ENCODE data around the gene NDOR1.

NDOR1 gene

DNA sequence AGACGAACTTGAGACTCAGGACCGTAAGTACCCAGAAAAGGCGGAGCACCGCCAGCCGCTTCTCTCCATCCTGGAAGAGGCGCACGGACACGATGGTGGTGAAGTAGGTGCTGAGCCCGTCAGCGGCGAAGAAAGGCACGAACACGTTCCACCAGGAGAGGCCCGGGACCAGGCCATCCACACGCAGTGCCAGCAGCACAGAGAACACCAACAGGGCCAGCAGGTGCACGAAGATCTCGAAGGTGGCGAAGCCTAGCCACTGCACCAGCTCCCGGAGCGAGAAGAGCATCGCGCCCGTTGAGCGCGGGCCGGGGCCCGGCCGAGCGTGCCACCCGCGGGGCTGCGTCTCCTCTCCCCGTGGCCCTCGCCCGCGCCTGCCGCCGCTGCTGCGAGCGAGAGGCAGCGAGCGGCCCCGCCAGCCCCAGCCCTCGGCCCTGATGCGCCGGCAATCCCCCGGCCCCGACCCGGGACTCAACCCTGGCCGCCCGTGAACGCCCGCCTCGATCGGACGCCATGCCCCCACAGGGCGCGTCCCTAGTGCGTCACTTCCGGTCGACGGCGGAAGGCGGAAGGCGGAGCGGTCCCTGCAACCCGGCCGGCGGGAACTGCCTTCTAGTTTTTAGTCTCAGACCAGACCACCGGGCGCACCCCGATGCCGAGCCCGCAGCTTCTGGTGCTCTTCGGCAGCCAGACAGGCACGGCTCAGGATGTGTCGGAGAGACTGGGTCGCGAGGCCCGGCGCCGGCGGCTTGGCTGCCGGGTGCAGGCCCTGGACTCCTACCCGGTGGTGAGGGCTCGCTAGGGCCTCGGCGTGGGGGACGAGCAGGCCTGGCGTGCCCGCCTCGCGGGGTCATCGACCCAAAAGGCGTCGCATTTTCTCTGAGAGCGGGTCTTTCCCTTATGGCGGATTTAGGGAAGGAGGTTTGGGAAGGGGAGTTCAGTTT, at the start of gene NDOR1, which contains the start of gene TMEM203:
Gene NDOR1, plus strand, starts transcription at position 575 of the 944 bp plus-strand sequence. Its CDS starts 78 bp downstream, at position 653.
Gene TMEM203, minus strand, starts transcription at position 523 of the 944 bp plus-strand sequence. Its CDS starts 234 bp downstream, at position 289.
- FAIRE-seq, result no peak

DNA sequence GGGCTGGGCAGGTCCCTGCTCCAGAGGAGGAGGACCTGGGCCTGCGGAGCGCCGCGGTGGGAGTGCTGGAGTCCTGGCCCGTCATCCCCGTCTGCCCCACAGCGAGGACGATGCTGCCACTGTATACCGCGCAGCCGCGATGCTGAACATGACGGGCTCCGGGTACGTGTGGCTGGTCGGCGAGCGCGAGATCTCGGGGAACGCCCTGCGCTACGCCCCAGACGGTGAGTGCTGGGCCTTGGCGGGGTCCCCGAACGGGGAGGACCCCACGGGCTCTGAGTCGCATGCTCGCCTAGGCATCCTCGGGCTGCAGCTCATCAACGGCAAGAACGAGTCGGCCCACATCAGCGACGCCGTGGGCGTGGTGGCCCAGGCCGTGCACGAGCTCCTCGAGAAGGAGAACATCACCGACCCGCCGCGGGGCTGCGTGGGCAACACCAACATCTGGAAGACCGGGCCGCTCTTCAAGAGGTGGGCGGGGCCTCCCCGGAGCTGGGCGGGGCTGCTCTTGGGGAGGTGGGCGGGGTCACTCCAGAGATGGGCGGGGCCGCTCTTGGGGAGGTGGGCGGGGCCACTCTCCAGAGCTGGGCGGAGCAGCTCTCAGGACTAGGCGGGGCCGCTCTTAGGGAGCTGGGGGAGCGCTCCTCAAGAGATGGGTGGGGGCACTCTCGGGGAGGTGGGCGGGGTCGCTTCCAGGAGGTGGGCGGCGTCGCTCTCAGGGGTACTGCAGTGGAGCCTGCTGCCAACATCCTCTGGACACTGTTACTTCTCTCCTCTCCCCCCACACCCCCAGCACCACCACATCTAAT, 48.7 kb upstream of the NDOR1 start:
- FAIRE-seq, result no peak

DNA sequence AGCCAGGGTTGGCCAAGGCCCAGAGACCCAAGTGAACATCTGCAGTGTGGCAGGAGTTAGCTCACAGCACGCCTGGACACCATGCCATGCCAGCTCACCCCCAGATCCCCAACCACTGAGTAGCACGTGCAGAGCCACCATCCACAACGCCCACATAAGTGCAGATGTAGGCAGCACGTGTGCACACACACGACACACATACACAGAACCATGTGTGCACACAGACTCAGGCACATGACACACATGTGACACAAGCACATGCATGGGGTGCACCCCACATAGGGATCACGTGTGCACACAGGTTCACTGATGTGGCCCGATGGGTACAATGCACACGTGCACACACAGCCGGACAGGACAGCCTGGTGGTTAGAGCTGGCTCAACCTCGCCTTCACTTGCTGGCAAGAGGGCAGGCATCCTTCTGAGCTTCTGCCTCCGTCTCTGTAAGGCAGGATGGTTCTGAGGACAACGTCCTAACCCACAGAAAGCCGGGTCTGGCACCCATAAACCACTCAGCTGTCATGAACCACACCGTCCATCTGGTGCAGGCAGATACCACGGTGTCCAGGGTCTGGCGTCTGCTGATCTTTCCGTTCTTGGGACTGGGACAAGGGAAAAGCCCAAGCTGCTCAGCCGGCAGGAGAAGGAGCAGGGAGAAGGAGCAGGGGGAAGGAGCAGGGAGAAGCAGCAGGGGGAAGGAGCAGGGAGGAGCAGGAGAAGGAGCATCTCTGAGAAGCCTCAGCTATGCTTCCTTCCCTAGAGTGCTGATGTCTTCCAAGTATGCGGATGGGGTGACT, 47.7 kb upstream of the NDOR1 start:
- FAIRE-seq, result no peak

DNA sequence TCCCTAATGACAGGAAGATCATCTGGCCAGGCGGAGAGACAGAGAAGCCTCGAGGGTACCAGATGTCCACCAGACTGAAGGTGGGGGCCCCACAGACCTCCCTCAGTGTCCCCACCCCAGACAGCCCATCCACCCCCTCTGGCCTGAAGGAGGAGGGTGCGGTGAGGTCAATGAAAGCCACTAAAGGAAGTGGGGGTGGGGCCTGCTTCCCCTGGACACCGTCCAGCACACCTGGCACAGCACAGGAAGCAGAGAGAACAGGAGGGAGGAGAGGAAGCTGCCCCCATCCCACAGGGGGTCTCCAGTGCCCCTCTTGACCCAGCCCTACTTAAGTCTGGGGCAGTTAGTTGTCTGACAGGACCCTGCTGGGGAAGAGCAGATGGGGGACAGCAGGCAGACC, 46.9 kb upstream of the NDOR1 start:
- FAIRE-seq, result no peak

DNA sequence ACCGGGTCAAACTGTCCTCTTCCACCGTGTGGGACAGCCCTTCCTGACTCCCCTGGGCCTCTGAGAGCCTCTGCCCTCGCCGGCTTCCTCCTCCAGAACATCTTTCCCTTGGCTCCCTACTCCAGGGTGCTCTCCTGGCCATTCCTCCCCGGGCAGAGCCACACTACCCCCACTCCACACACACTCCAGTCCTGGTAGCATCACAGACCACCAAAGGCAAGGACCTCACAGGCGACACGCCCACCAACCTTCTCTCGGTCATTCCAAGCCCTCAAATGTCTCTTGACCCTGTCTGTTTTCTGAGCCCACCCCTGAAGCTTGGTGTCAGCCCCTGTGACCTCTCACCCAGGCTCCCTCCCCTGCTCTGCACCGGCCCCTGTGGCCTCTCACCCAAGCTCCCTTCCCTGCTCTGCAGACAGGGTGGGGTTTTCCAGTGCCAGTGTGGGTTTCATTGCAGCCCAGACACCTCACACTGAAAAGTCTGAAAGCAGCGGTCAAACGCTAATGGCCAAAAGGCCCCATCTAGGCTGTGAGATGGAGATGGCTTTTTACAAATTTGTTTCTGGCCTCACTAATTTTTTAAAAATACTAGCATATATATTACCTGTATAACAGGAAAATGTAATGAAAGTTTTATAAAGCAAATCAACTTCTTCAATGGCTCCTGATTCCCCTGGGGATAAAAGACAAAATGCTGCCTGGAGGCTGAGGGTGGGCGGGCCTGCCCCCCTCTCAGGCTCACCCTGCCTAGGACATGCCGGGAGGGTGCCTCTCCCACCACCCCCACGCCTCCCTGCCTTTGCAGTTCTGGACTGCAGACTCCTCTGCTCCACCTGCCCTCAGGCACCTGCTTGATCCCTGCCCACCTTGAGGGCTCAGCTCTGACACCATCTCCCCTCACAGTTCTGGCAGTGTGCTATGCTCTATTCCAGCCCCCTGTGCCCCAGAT, 46.1 kb upstream of the NDOR1 start:
- no peak for FAIRE-seq

DNA sequence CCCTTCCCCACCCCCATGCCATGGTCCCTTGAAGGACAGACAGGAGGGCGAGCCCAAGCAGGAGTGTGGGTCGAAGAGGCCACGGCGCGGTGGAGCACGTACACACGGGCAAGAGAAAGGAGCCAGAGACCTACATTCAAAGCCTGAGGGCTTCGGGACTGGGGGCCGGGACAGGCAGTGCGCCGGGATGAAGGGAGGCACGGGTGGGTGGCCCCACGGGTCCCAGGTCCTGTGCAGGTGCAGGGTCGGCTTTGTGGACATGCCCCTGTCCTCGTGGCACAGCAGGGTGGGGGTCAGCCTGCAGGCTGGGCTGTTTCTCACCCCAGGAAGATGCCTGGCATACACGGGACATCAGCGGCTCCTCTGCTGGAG, 45.5 kb upstream of the NDOR1 start:
- FAIRE-seq, result no peak

DNA sequence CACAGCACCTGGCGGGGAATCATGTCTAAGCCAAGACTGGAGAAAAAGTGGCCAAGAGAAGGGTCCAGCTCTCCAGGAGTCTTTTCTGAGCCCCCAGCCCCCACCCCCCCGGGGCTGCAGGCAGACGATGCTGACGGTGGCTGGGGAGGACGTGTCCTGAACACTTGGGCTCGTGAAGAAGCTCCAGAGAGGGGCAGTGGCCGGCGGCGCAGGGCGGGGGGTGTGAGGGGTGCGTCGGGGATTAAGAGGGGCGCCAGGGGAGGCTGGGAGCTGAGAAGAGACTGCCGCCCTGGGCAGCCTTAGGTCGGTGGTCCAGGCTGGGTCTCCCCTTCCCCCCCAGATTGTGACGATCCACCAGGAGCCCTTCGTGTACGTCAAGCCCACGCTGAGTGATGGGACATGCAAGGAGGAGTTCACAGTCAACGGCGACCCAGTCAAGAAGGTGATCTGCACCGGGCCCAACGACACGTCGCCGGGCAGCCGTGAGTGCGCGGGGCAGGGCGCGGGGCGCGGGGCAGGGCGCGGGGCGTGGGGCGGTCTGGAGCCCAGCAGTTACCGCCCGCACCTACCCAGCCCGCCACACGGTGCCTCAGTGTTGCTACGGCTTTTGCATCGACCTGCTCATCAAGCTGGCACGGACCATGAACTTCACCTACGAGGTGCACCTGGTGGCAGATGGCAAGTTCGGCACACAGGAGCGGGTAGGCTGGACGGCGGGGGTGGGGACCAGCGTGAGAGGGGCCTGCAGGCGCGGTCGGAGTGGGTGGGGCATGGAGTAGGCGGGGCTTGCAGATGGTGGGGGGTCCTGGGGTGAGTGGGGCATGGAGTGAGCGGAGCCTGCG, 44.6 kb upstream of the NDOR1 start:
- FAIRE-seq, result no peak

DNA sequence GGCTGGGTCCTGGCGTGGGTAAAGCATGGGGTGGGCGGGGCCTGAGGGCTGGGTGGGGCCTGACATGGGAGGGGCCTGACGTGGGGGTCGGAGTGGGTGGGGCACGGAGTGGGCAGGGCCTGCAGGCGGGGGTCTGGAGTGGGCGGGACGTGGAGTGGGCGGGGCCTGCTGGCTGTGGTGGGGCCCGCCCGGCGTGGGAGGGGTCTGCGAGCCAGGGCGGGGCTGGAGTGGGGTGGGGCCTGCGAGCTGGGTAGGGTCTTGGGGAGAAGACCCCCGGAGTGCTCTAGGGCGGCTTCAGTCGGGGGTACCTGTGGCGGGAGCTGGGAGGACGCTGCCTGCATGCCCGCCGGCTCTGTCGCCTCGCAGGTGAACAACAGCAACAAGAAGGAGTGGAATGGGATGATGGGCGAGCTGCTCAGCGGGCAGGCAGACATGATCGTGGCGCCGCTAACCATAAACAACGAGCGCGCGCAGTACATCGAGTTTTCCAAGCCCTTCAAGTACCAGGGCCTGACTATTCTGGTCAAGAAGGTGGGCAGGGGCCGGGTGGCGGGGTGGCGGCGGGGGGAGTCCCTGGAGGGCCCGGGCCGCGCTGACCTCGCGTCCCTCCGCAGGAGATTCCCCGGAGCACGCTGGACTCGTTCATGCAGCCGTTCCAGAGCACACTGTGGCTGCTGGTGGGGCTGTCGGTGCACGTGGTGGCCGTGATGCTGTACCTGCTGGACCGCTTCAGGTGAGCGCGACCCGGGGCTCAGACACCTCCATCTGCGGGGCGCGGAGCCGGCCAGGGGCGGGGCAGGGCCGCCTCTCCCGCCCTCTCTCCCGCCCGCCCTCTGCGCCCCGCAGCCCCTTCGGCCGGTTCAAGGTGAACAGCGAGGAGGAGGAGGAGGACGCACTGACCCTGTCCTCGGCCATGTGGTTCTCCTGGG, 43.7 kb upstream of the NDOR1 start:
- FAIRE-seq, result no peak

DNA sequence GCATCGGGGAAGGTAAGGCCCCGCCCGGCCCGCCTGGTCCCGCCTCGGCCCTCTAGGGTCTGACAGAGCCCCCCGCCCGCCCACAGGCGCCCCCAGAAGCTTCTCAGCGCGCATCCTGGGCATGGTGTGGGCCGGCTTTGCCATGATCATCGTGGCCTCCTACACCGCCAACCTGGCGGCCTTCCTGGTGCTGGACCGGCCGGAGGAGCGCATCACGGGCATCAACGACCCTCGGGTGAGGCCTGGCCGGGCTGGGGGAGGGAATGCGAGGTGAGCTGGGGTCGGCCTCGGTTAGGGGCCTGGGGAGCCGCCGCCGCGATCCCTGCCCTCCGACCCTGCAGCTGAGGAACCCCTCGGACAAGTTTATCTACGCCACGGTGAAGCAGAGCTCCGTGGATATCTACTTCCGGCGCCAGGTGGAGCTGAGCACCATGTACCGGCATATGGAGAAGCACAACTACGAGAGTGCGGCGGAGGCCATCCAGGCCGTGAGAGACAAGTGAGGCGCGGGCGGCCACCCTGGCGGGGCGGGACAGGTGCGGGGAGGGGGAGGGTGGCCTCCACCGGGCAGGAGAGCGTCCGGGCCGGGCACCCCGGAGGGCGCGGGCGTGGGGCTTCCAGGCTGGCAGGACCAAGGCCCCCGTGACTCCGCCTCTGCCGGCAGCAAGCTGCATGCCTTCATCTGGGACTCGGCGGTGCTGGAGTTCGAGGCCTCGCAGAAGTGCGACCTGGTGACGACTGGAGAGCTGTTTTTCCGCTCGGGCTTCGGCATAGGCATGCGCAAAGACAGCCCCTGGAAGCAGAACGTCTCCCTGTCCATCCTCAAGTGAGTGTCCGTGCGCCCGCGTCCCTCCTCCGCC, 42.8 kb upstream of the NDOR1 start:
- no peak for FAIRE-seq

DNA sequence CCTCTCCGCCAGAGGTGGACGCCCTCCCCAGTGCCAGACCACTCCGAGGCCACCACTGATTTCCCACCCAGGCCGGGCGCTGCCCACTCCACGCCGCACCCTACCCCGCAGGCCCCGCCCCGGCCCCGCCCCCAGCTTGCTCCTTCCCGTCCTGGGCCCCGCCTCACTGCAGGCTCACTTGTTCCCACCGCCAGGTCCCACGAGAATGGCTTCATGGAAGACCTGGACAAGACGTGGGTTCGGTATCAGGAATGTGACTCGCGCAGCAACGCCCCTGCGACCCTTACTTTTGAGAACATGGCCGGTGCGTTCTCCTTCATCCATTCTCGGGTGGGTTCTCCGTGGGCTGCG, 42.2 kb upstream of the NDOR1 start:
- FAIRE-seq, result no peak

DNA sequence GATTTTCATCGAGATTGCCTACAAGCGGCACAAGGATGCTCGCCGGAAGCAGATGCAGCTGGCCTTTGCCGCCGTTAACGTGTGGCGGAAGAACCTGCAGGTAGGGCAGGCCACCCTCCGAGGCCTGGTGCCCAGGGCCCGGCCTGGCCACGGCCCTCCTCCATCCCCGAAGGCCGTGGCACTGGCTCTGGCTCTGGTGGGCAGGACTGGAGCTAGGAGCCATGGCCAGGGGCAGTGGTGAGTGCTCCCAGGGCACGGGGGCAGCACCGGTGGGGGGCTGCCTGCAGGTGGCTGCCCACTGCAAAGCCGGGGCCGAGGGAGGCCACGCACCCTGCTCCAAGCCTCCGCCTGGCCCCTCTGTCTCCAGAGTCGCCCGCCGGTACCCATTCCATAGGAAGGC, 41.7 kb upstream of the NDOR1 start:
- no peak for FAIRE-seq

DNA sequence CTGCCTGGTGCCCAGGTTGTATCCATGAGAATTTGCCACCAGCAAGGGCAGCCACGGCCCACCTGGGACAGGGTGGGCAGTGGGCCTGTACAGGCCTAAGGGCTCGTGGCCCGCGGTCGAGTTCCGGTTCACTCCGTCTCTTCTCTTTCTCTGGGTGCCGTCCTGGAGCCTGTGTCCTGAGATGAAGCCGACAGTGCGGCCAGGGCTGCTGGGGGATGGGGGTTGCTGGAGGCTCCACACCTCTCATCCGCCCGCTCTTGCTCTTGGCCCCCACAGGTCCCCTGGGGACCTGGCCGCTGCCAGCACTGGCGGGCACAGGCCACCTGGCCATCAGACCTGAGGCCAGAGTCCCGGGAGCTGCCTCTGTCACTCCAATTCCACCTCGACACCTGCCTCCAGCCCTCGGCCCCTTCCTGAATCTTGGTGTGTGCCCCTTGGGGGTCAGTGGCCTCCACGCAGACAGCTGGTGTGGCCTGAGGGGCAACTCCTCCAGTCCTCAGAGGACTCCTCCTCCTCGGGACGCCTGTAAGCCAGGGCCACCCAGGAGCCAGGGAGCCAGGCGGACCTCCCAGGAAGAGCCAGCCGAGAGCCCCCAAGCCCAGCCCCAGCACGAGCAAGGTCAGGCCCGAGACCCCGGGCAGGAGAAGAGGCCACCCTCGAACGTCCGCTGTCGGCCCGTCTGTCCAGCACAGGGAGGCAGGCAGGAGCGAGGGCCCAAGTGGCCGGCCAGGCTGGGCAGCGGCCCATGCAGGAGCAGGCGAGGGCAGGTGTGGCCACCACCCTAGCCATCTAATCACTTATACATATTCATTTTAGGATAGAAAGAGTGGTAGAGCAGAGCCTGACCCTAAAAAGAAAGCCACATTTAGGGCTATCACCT, 40.9 kb upstream of the NDOR1 start:
- FAIRE-seq, result no peak

DNA sequence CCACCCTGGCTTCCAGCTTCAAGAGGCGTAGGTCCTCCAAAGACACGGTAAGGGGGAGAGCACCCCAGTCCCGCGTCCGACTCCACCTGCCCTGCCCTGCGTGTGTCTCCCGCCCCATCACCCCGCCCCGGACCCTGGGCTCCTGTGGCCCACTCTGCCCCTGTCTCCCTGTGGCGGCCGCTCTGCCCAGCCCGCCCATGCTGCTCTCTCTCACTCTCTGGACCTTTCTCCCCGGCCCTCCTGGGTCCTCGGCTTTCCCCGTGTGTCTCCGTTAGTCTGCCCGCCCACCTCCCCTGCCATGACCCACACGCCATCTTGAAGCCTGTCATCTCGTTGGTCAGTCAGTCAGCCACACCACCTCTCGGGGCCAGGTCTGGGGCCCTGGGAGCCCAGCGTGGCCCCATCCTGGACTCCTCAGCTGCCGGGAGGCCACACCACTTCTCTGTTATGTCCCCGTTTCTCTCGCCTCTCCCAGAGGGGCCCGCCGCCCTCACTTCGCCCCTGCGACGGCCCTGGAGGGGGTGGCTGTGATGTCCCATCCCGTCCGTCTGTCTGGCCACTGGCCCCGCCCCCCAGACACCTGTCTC, 40.2 kb upstream of the NDOR1 start:
- FAIRE-seq, result no peak

DNA sequence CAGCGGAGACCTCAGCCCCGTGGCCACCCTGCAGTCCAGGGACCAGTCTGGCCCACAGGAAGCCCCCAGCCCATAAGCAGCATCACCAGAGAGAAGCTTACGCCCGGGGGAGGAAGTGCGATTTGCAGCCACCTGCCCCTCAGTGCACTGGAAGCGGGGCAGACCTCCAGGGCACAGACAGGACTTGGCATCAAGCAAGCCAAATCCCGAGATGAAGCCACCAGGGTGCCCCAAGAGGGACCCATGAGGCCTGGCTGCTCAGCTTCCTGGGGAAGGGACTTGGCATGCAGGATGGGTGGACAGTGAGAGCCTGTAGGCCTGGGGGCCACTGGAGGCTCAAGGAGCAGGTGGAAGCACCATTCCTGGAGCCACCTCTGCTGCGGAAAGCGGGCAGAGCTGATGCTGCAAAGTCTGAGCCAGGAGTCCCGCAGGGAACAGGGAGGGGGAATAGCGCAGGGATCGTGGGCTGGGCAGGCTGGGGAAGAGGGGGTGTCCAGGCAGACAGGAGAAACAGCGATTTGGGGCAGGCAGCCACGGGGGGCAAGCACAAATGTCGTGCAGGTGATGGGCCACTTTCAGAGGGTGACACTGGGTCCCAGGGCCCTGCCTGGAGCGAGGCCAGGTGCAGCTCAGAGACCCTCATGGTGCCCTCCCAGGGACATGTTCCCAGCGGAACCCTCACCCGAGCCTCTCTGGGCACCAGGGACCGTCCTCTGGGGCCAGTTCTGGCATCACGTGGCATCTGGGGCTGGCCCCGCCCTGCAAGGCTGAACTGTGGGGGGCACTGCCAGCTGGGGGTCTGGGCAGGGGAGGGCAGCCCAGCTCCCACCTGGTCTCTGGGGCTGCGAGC, 38.9 kb upstream of the NDOR1 start:
- FAIRE-seq, result no peak

DNA sequence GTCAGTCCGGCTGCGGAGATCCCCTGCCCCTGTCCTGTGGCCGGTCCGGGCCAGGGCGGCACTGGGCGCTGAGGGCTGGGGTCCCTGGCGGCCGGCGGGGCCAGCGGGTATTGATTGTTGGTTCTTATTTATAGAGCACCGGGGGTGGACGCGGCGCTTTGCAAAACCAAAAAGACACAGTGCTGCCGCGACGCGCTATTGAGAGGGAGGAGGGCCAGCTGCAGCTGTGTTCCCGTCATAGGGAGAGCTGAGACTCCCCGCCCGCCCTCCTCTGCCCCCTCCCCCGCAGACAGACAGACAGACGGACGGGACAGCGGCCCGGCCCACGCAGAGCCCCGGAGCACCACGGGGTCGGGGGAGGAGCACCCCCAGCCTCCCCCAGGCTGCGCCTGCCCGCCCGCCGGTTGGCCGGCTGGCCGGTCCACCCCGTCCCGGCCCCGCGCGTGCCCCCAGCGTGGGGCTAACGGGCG, 38.2 kb upstream of the NDOR1 start:
- no peak for FAIRE-seq

Measured in colon (tissue), 2 donors.